ENCODE results near the gene SLC16A10. TPM values are rescaled to one million over a fixed set of nuclear protein-coding genes. Genes with fewer than 3 reads are reported as not detected.

Gene SLC16A10
- polyA plus RNA-seq, 3 donors = 0.05 to 0.15 TPM; not detected in 1

DNA sequence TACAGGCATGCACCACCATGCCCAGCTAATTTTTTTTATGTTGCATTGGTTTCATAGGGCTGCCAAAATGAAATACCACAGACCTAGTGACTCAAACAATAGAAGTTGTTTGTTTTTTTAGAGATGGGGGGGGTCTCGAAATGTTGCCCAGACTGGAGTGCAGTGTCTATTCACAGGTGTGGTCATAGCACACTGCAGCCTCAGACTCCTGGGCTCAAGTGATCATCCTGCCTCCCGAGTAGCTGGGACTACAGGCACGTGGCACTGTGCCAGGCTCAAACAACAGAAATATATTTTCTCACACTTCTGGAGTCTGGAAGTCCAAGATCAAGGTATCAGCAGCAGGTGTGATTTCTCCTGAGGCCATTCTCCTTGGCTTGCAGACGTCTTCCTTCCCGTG lies 6.6 kb upstream of the SLC16A10 start:
- Histone ChIP-seq H3K27me3 (ENCODE audit: control insufficient read depth in 2 of 2, insufficient read depth in 2 of 2, low read length in 2 of 2) (peaks cover 1 to 5% of the 10 kb centered on the region in 2 donors), H2AFZ (ENCODE audit: insufficient read depth, low read depth, low read length, poor library complexity, severe bottlenecking) (no peak overlapping the region), H3K4me2 (replicated peaks; ENCODE audit: extremely low read depth, low read length, poor library complexity, severe bottlenecking) (no peak overlapping the region), H3K36me3 (replicated peaks in 1 of 2; ENCODE audit: control insufficient read depth in 1 of 2, insufficient read depth in 2 of 2, low read length in 2 of 2) (no peaks in the 10 kb centered on the region), H3K9me3 (replicated peaks in 1 of 2; ENCODE audit: control insufficient read depth in 1 of 2, insufficient read depth in 1 of 2, low read length in 2 of 2) (no peaks in the 10 kb centered on the region), H3K79me2 (ENCODE audit: insufficient read depth, low read length) (no peaks in the 10 kb centered on the region), H3K4me3 (replicated peaks in 1 of 3; ENCODE audit: low read depth in 2 of 3, low read length in 3 of 3) (no peak overlapping the region), H3K27ac (ENCODE audit: low read depth in 1 of 2, low read length in 2 of 2) (no peak overlapping the region), H3K4me1 (ENCODE audit: control insufficient read depth in 1 of 2, insufficient read depth in 2 of 2, low read length in 2 of 2) (peaks cover 16 to 17% of the 10 kb centered on the region in 2 donors), H4K20me1 (ENCODE audit: insufficient read depth, low read length) (no peaks in the 10 kb centered on the region), H3K9ac (ENCODE audit: insufficient read depth, low read length, poor library complexity, severe bottlenecking) (no peak overlapping the region)
- peaks cover 5 to 9% (median 5%) of the 10 kb centered on the region in 3 donors for H3K27me3 Mint-ChIP-seq (ENCODE audit: low read depth in 3 of 3)
- intact Hi-C loops (cut with micrococcal nuclease) = no loop called here
- TF ChIP-seq, protein P1, sequence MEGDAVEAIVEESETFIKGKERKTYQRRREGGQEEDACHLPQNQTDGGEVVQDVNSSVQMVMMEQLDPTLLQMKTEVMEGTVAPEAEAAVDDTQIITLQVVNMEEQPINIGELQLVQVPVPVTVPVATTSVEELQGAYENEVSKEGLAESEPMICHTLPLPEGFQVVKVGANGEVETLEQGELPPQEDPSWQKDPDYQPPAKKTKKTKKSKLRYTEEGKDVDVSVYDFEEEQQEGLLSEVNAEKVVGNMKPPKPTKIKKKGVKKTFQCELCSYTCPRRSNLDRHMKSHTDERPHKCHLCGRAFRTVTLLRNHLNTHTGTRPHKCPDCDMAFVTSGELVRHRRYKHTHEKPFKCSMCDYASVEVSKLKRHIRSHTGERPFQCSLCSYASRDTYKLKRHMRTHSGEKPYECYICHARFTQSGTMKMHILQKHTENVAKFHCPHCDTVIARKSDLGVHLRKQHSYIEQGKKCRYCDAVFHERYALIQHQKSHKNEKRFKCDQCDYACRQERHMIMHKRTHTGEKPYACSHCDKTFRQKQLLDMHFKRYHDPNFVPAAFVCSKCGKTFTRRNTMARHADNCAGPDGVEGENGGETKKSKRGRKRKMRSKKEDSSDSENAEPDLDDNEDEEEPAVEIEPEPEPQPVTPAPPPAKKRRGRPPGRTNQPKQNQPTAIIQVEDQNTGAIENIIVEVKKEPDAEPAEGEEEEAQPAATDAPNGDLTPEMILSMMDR (IDR thresholded peaks at IDR 0.05) = no peak
- peaks cover 0 to under 1% (median 0%) of the 10 kb centered on the region in 7 donors for H3K9me3 Mint-ChIP-seq
- peaks cover 10% of the 10 kb centered on the region for H3K4me1 Mint-ChIP-seq
- no peak overlapping the region for H3K27ac Mint-ChIP-seq
- H3K4me3 Mint-ChIP-seq = no peak overlapping the region
- DNase-seq = no peak
- H3K36me3 Mint-ChIP-seq = peaks cover 0 to 2% of the 10 kb centered on the region in 2 donors
- WGBS (ENCODE audit: insufficient coverage) = 83% methylated on average over 3 of the region's 5 CpGs

DNA sequence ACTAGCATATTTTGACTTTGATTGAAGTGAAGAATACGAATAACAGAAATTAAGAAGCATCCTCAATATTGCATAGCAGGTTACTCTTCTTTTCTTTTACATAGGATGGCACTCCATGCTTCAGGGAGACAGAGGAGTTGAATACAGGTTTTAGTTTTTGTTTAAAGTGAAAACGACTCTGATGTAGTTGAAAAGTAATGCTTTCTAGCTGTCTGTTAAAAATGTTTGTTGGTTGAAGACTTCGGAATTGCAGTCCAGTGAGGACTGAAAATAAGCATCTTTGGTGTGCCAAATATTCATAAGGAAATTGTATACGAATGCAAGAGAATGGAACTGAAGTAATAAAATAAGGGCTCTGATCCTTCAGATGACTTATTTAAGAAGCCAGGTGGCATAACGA lies 618 bp upstream of the SLC16A10 start:
- peak overlapping the region; percentile 83 for H2AFZ ChIP-seq (ENCODE audit: insufficient read depth, low read depth, low read length, poor library complexity, severe bottlenecking)
- Mint-ChIP-seq H3K4me3 (peak overlapping the region; percentile 71 to 90), H3K27ac (no peak overlapping the region), H3K36me3 (peaks cover 4 to 7% of the 10 kb centered on the region in 2 donors), H3K4me1 (peaks cover 18% of the 10 kb centered on the region), H3K9me3 (peaks cover 0 to 6% (median 0%) of the 10 kb centered on the region in 7 donors), H3K27me3 (ENCODE audit: low read depth in 3 of 3) (peaks cover 37 to 47% (median 41%) of the 10 kb centered on the region in 3 donors)
- H3K79me2 ChIP-seq (ENCODE audit: insufficient read depth, low read length) = no peaks in the 10 kb centered on the region
- H4K20me1 ChIP-seq (ENCODE audit: insufficient read depth, low read length) = no peaks in the 10 kb centered on the region
- peaks cover 29 to 48% of the 10 kb centered on the region in 2 donors for H3K27me3 ChIP-seq (ENCODE audit: control insufficient read depth in 2 of 2, insufficient read depth in 2 of 2, low read length in 2 of 2)
- peaks cover 14 to 25% of the 10 kb centered on the region in 2 donors for H3K4me1 ChIP-seq (ENCODE audit: control insufficient read depth in 1 of 2, insufficient read depth in 2 of 2, low read length in 2 of 2)
- no peaks in the 10 kb centered on the region for H3K36me3 ChIP-seq (replicated peaks in 1 of 2; ENCODE audit: control insufficient read depth in 1 of 2, insufficient read depth in 2 of 2, low read length in 2 of 2)
- WGBS (ENCODE audit: insufficient coverage) = 21% methylated on average over 2 of the region's 5 CpGs
- intact Hi-C loops (cut with micrococcal nuclease) = no loop called here
- H3K9ac ChIP-seq (ENCODE audit: insufficient read depth, low read length, poor library complexity, severe bottlenecking) = no peak overlapping the region
- H3K4me3 ChIP-seq (replicated peaks in 1 of 3; ENCODE audit: low read depth in 2 of 3, low read length in 3 of 3) = peak overlapping the region; percentile 9 to 79 (median 56)
- H3K9me3 ChIP-seq (replicated peaks in 1 of 2; ENCODE audit: control insufficient read depth in 1 of 2, insufficient read depth in 1 of 2, low read length in 2 of 2) = no peaks in the 10 kb centered on the region
- TF ChIP-seq, protein P1 (IDR thresholded peaks at IDR 0.05) = no peak
- H3K4me2 ChIP-seq (replicated peaks; ENCODE audit: extremely low read depth, low read length, poor library complexity, severe bottlenecking) = peak overlapping the region; percentile 93
- DNase-seq = no peak
- H3K27ac ChIP-seq (ENCODE audit: low read depth in 1 of 2, low read length in 2 of 2) = no peak overlapping the region

Measured in CD14-positive monocyte (primary cell).